Right cardiac atrium (tissue), 5 donors: ENCODE results near the gene MXD4. TPM values are rescaled to one million over a fixed set of nuclear protein-coding genes. Genes with fewer than 3 reads are reported as not detected.
"Not testable (repeated sequence)": the region's sequence is repeated elsewhere in the genome, so short reads cannot be mapped to it uniquely, and the experiment has no call there.

ENCODE experiments used
- ATAC-seq, 2 donors: fragments of 200-7000 bp; cut with Tn5 transposase; one replicate each; pipeline versions ENCODE4 v1.8.0 to v1.9.1; 2020; ENCODE audit warnings: moderate library complexity in 2 of 2, mild to moderate bottlenecking in 1 of 2
- DNase-seq, 3 donors: peaks; one replicate each; pipeline ENCODE4 v3.0.0-alpha.2; 2020
- H3K27ac ChIP-seq: one replicate; pipeline ENCODE4 v1.5.1; 2013; ENCODE audit warnings: mild to moderate bottlenecking, low read length, control low read depth, moderate library complexity
- H3K27me3 ChIP-seq: one replicate; pipeline ENCODE4 v1.6.1; 2013; ENCODE audit not compliant: control insufficient read depth, insufficient read depth
- H3K4me1 ChIP-seq: one replicate; pipeline ENCODE4 v1.6.1; 2013; ENCODE audit warnings: low read length; ENCODE audit not compliant: control insufficient read depth, insufficient read depth
- H3K4me3 ChIP-seq: one replicate; pipeline ENCODE4 v1.5.1; 2013; ENCODE audit warnings: low read length, control low read depth
- H3K9me3 ChIP-seq: one replicate; pipeline ENCODE4 v1.6.1; 2013; ENCODE audit warnings: low read length; ENCODE audit not compliant: control insufficient read depth
- WGBS: extraction: QIAGEN DNeasy Blood & Tissue Kit; methylation state at CpG from one replicate; pipeline ENCODE4 v1.1.7; 2013; 5-methylcytosine and 5-hydroxymethylcytosine counted together
- intact Hi-C, 4 donors: fragments of 100-400 bp; cut with DNase I; formaldehyde crosslinking; loops; one replicate each; pipeline versions ENCODE4 v1.11.0 to v1.14.0; 2022 to 2023
- polyA plus RNA-seq: library from polyadenylated mRNA; stranded (reverse); fragments of 200-250 nt; gene quantifications from one replicate; pipeline ENCODE4 v1.2.3, GENCODE V29; 2013
- total RNA-seq, 4 donors: library from RNA; stranded (reverse); fragmentation: NEBNext Ultra II Directional; extraction: Animal tissue kit (Norgen Biotek cat#: 25700); gene quantifications; one replicate each; pipeline ENCODE4 v1.2.1, GENCODE V29; 2021
- donor health status: healthy with polysubstance abuse.
- donor health status: DM: no; HTN: yes; CAD: no.
- donor health status: DM: no; HTN: no; CAD: no.
- donor health status: DM: no; HTN: yes; CAD: no; lungs with severe emphysema.
- donor health status: DM: yes; HTN: yes; CAD: no.

MXD4 gene
- total and polyA plus RNA-seq, 5 donors: 27.2 to 43.1 (median 32.7) TPM

DNA sequence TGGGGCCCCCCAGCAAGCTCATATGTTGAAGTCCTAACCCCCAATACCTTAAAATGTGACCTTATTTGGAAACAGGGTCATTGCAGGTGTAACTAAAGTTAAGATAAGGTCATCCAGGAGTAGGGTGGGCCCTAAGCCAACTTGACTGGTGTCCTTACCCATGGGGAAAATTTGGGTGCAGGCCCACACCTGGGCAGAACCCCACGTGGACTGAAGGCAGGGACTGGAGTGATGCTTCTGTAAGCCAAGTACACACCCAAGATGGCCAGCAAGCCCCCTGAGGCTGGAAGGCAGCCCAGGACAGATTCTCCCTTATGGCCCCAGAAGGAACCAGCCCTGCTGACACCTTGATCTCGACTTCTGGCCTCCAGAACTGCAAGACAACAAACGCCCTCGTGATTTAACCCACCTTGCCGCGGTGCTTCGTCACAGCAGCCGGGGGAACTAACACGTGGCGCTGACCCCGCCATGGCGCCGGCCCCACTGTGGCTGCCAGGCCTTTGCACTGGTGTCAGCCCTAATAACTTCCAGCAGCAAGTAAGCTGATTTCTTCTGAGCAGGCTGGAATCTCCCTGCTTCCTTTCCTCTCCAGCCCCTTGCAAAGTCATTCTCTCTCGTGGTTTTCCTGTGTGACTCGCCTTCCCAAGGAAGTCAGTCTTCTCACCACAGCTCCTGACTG is 23.2 kb upstream of the MXD4 start:
- peak in 1 of 3 donors; percentile 6 for DNase-seq
- intact Hi-C loops: no loop called here

DNA sequence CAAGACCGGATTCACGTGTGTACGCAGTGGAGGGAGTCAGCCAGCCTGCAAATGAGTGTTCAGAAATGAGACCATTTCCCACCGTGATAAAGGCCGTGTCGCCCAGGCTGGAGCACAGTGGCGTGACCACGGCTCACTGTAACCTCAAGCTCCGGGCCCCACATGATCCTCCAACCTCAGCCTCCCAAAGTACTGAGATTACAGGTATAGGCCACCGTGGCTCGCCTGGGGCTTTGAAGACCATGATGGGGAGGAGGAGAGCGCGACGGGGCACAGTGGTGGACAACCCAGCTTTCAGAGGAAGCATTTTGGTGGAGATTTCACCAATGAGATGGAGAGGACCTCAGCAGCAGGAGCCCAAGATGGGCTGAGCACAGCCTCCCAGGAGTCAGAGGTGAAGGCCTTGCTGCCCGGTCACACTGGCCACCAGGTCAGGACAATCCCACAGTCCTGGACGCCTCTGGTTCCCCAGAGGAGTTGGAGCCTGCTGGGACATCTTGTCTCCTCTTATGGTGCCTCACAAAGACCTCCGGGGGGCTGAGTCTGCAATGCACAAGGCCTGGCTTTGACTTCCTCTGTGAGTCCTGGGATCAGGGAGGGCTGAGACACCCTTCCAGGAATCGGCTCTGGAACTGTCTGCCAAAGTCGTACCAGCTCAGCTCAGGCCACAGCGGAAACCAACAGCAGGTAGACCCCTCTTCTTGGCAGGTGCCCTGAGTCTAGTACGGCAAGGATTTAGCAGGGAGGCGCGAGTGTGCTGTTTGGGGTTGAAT is 22.4 kb upstream of the MXD4 start:
- Histone ChIP-seq H3K4me1 (no peaks in the 10 kb centered on the region), H3K4me3 (no peak overlapping the region), H3K9me3 (no peaks in the 10 kb centered on the region), H3K27ac (no peak overlapping the region), H3K27me3 (no peaks in the 10 kb centered on the region)
- 95% methylated on average over 23 of the region's 23 CpGs for WGBS
- ATAC-seq (no peak), DNase-seq (peak in 1 of 3 donors; percentile 4)
- intact Hi-C loops: no loop called here

More for the DNA sequence above, 23.2 kb upstream of the MXD4 start:
- no peak overlapping the region for H3K27ac ChIP-seq
- H3K4me3 ChIP-seq: no peak overlapping the region
- no peaks in the 10 kb centered on the region for H3K4me1 ChIP-seq
- H3K27me3 ChIP-seq: no peaks in the 10 kb centered on the region
- H3K9me3 ChIP-seq: no peaks in the 10 kb centered on the region
- 87% methylated on average over 15 of the region's 15 CpGs for WGBS
- no peak for ATAC-seq

DNA sequence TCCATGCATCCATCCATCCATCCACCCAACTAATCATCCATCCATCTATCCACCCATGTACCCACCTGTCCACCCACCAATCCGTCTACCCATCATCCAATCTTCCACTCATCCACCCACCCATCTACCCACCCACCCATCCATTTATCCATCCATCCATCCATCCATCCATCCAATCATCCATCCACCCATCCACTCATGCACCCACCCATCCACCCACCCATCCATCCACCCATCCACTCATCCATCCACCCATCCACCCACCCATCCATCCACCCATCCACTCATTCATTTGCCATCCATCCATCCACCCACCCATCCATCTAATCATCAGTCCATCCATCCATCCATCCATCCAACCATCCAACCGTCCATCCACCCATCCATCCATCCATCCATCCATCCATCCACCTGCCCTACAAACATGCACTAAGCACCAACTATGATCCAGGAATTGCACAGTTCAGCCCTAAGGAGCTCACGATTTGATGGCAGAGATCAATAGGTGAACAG is 21.3 kb upstream of the MXD4 start:
- H3K27ac ChIP-seq: no peak overlapping the region
- H3K4me3 ChIP-seq: no peak overlapping the region
- DNase-seq (no peak), ATAC-seq (no peak)
- intact Hi-C loops: no loop called here
- no peaks in the 10 kb centered on the region for H3K9me3 ChIP-seq
- H3K27me3 ChIP-seq: no peaks in the 10 kb centered on the region
- H3K4me1 ChIP-seq: no peaks in the 10 kb centered on the region
- 94% methylated on average over 3 of the region's 3 CpGs for WGBS

DNA sequence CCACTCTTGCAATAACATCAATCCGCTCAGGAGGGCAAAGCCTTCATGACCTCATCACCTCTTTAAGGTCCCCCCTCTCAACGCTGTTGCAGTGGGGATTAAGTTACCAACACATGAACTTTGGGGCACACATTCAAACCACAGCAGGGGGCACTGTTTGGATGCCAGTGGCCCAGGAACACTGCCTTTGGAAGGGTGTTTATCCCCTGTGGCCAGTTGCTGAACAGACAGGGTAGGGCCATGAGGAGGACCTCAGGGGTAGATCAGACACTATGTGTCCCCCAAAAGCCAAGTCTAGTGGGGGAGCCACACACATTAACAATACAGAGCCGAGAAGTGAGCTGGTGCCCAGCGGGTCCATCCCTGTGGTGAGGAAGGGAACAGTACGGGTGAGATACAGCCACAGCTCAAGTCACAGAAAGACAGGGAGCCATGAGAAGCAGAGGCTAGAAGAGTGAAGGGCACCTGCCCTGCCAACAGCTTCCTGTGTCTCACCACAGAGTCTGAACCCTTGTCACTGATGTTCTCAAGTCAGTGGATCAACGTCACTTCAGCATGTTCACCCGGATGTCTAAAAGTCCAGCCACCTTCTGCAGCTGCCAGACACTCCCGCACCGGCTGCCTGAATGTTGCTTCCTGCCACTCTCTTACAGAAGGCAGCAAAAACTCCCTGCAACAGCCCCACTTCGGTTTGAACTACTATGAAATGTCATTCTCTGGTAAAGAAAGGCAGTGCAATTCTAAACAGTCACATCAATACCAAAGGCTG is 19.9 kb upstream of the MXD4 start:
- H3K9me3 ChIP-seq: no peaks in the 10 kb centered on the region
- DNase-seq (peak in 2 of 3 donors; percentile 11 to 57), ATAC-seq (peak in 1 of 2 donors; percentile 19)
- no peak overlapping the region for H3K27ac ChIP-seq
- H3K4me3 ChIP-seq: no peak overlapping the region
- no peaks in the 10 kb centered on the region for H3K4me1 ChIP-seq
- H3K27me3 ChIP-seq: no peaks in the 10 kb centered on the region
- intact Hi-C loops: no loop called here
- 52% methylated on average over 10 of the region's 10 CpGs for WGBS

DNA sequence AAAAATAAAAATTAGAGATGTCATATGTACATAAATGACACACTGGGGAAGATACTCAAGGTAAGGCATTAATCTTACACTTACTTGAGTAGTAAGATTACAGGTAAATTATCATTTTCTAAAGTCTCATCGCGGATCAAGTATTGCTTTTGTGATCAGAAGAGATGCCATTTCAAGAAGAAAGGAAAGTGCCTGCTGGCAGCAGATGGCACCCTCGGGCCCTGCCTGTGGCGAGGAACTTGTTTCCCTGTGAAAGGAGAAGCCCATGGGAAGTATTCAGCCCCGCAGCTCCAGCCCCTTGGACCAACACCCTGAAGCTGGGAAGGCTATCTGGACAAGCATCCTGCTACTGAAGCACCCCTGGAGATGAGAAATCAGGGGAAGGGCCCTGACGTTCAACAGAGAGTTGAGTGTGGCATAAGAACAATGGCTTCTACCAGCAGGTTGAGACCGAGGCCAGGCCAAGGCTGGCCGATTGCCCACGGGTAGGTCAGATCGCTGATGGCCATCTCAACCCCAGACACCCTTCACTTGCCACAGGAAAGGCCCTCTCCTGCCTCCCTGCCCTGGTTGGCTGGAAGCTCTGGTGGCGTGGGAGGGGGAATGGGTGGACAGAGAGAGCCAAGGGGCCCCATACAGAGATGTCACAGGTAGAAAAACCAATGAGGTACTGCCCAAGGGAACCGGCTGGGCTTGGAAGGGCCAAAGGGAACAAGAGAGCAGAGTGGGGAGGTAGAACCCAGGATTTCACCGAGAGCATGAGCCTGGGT is 18.8 kb upstream of the MXD4 start:
- no peaks in the 10 kb centered on the region for H3K4me1 ChIP-seq
- ATAC-seq (no peak), DNase-seq (peak in 1 of 3 donors; percentile 21)
- H3K27ac ChIP-seq: no peak overlapping the region
- 84% methylated on average over 13 of the region's 13 CpGs for WGBS
- H3K27me3 ChIP-seq: no peaks in the 10 kb centered on the region
- H3K4me3 ChIP-seq: no peak overlapping the region
- intact Hi-C loops: no loop called here
- H3K9me3 ChIP-seq: no peaks in the 10 kb centered on the region

DNA sequence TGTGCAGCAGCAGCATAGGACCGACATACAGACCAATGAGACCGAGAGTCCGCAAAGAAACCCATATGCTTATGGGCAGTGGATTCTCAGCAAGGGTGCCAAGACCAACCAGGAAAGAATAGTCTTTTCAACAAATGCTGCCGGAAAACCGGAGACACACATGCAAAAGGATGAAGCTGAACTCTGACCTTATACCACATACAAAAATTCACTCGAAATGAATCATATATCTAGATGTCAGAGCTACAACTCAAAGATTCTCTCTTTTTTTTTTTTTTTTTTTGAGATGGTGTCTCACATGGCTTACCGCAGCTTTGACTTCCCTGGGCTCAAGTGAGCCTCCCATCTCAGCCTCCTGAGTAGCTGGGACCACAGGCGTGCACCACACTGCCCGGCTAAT is 16.0 kb upstream of the MXD4 start:
- intact Hi-C loops: no loop called here
- no peak overlapping the region for H3K27ac ChIP-seq
- no peaks in the 10 kb centered on the region for H3K4me1 ChIP-seq
- H3K4me3 ChIP-seq: no peak overlapping the region
- no peak for ATAC-seq
- H3K9me3 ChIP-seq: no peaks in the 10 kb centered on the region
- H3K27me3 ChIP-seq: no peaks in the 10 kb centered on the region
- no peak for DNase-seq
- 92% methylated on average over 9 of the region's 9 CpGs for WGBS

DNA sequence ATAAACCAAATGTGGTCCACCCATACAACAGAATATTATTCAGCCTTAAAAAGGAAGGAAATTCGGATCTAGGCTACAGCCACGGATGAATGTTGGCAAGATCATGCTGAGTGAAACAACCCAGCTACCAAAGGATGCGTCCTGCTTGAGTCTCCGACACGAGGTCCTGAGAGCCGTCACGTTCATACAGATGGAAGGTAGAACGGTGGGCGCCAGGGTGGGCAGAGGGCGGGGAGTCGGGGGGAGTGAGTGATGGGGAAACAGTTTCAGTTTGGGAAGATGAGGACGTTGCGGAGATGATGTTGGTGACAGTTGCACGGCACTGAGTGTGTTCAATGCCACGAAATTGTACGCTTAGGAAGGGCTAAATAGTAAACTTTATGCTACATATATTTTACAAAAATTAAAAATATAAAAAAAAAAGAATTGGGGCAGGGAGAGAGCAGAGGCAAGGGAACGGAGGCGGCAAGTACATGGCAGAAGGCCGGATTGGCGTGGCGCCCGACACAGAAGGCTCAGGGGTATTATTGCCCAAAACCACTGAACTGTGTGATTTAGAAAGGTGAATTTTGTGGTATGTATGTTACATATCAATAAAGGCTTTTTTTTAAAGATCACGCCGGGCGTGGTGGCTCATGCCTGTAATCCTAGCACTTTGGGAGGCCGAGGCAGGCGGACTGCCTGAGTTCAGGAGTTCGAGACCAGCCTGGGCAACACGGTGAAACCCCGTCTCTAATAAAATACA is 14.8 kb upstream of the MXD4 start:
- Histone ChIP-seq H3K27me3 (no peaks in the 10 kb centered on the region), H3K27ac (no peak overlapping the region), H3K4me3 (no peak overlapping the region), H3K4me1 (no peaks in the 10 kb centered on the region), H3K9me3 (no peaks in the 10 kb centered on the region)
- intact Hi-C loops: no loop called here
- WGBS: 94% methylated on average over 30 of the region's 30 CpGs
- ATAC-seq (no peak), DNase-seq (peak in 2 of 3 donors; percentile 5 to 29)

DNA sequence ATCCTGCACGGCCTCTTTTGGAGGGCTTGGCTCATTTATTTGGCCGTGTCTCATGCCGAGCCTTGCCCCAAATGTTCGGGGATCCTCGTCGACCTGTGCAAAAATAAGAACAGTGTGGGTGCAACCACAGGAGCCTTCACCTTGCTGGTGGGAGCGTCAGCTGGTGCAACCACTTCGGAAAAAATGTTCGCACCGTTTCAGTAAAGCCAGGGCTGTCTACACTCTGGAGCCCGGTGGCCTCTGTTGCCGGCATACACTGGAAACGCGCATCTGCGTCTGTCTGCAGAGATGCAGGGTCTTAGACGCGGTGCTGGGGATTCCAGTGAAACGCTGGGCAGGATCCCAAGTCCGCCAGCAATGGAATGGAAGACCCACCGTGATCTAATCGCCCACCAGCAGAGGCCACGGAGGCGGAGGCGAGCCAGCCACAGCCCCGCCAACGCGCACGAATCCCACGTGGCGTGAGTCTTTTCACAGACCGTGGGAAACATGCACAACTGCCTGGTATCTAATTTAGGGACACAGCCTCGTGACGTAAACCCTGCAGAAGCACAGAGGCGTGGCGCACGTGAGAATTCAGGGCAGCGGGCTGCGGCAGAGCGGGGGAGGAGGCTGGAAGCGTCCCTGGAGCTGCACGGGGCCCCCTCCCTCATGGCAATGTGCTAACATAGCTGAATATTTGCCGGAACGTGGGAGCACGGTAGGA is 13.8 kb upstream of the MXD4 start:
- H3K4me3 ChIP-seq: no peak overlapping the region
- DNase-seq (peak in 2 of 3 donors; percentile 5 to 45), ATAC-seq (no peak)
- no peaks in the 10 kb centered on the region for H3K9me3 ChIP-seq
- WGBS: 94% methylated on average over 44 of the region's 44 CpGs
- no peaks in the 10 kb centered on the region for H3K27me3 ChIP-seq
- intact Hi-C loops: no loop called here
- H3K27ac ChIP-seq: no peak overlapping the region
- H3K4me1 ChIP-seq: no peaks in the 10 kb centered on the region

DNA sequence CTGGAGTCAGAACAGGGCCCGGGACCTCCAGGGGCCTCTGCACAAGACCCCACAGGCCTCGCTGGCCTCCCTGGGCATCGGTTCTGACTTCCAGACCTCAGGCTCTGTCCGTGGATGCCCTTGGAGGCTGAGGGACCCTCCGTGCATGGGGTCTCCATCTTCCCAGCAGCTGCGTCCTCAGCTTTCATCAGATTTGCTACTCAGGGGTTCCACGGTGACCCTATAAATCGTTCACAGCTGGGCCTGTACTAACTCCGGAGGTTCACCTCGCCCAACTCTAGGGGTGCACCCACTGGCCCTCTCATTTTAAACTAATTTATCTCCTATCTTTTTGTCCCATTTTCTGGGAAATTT is 13.1 kb upstream of the MXD4 start:
- ATAC-seq, H3K9me3 ChIP-seq, H3K4me3 ChIP-seq, H3K27ac ChIP-seq, H3K27me3 ChIP-seq, intact Hi-C loops, H3K4me1 ChIP-seq: not testable (repeated sequence)
- WGBS: 93% methylated on average over 10 of the region's 10 CpGs
- peak in 2 of 3 donors; percentile 5 to 15 for DNase-seq
